Gastroesophageal sphincter (tissue), 4 donors: ENCODE measurements around the gene DPYSL4. TPM values are rescaled to one million over a fixed set of nuclear protein-coding genes. Genes with fewer than 3 reads are reported as not detected.

Experiments used
- ATAC-seq: fragments of 150-250 bp; one replicate; pipeline ENCODE4 v1.9.1; 2016; ENCODE audit warnings: mild to moderate bottlenecking, moderate library complexity
- H3K27ac ChIP-seq, 4 donors: fragments of 200-600 bp; sonication (generic) in 3 of 4; 1 replicate in 3 of 4; 2 replicates in 1 of 4; pipeline ENCODE4 v1.5.1; 2016 to 2019
- H3K27me3 ChIP-seq: fragments of 200-600 bp; sonication (generic); one replicate; pipeline ENCODE4 v1.5.1; 2019
- H3K36me3 ChIP-seq, 2 donors: fragments of 200-600 bp; sonication (generic); one replicate each; pipeline ENCODE4 v1.5.1; 2019; ENCODE audit warnings: control low read depth in 1 of 2
- H3K4me1 ChIP-seq, 3 donors: fragments of 200-600 bp; sonication (generic); 1 replicate in 2 of 3; 2 replicates in 1 of 3; pipeline ENCODE4 v1.5.1; 2016 to 2019; ENCODE audit warnings: control low read depth in 2 of 3
- H3K4me3 ChIP-seq, 2 donors: fragments of 200-600 bp; sonication (generic); one replicate each; pipeline ENCODE4 v1.5.1; 2019; ENCODE audit warnings: mild to moderate bottlenecking in 1 of 2, moderate library complexity in 1 of 2
- H3K9me3 ChIP-seq, 3 donors: fragments of 200-600 bp; sonication (generic); one replicate each; pipeline ENCODE4 v1.5.1; 2017 to 2019; ENCODE audit warnings: control low read depth in 2 of 3
- CTCF ChIP-seq, 4 experiments: fragments of 200-600 bp in 2 of 4; fragments of 450-650 bp in 2 of 4; sonication (generic) in 1 of 4; IDR thresholded peaks; one replicate each; pipeline ENCODE4 v1.5.1; 2017 to 2019; ENCODE audit warnings: antibody characterized with exemption in 4 of 4, mild to moderate bottlenecking in 2 of 4, moderate library complexity in 2 of 4
- EP300 ChIP-seq: sonication (generic); formaldehyde crosslinking; IDR thresholded peaks from one replicate; pipeline ENCODE4 v1.6.1; 2017; ENCODE audit warnings: antibody characterized with exemption, mild to moderate bottlenecking
- POLR2A ChIP-seq, 2 donors: fragments of 450-650 bp; IDR thresholded peaks; one replicate each; pipeline ENCODE4 v1.6.1; 2017; ENCODE audit warnings: antibody characterized with exemption in 2 of 2, mild to moderate bottlenecking in 2 of 2, moderate library complexity in 1 of 2
- POLR2AphosphoS5 ChIP-seq: sonication (generic); formaldehyde crosslinking; IDR thresholded peaks from one replicate; pipeline ENCODE4 v1.6.1; 2017; ENCODE audit warnings: antibody characterized with exemption
- WGBS, 2 donors: methylation state at CpG; one replicate each; pipeline ENCODE4 v1.1.5; 2018; ENCODE audit warnings: low coverage in 1 of 2; 5-methylcytosine and 5-hydroxymethylcytosine counted together
- total RNA-seq, 4 donors: library from RNA; depleted of rRNA; stranded (reverse); fragments of >200 nt; gene quantifications; one replicate each; pipeline ENCODE4 v1.1.0, GENCODE V29; 2016

The DPYSL4 gene
- total RNA-seq, 4 donors from 2014 or later, result 1.6 to 2.6 (median 1.9) TPM

GRCh38 chr10:132252412-132252811, 65.7 kb downstream of the DPYSL4 start:
- no peak for ATAC-seq
- H3K36me3 ChIP-seq, result no peaks in the 10 kb centered on the region
- H3K27me3 ChIP-seq, result peaks cover 8% of the 10 kb centered on the region
- H3K4me1 ChIP-seq, result no peaks in the 10 kb centered on the region
- H3K9me3 ChIP-seq, result no peaks in the 10 kb centered on the region
- no peak overlapping the region for H3K4me3 ChIP-seq
- no peak for TF ChIP-seq CTCF (IDR thresholded peaks at IDR 0.05)
- TF ChIP-seq POLR2A (IDR thresholded peaks at IDR 0.05), result no peak
- TF ChIP-seq POLR2AphosphoS5, result no peak
- TF ChIP-seq EP300, result no peak
- H3K27ac ChIP-seq, result no peak overlapping the region
- 75 to 94% methylated on average over 3 to 7 of the region's 17 CpGs for WGBS, 2 donors

- H3K27ac ChIP-seq, result no peak overlapping the region
- no peaks in the 10 kb centered on the region for H3K4me1 ChIP-seq
- 44 to 63% methylated on average over 5 to 13 of the region's 19 CpGs for WGBS, 2 donors
- TF ChIP-seq POLR2A (IDR thresholded peaks at IDR 0.05) (no peak), POLR2AphosphoS5 (no peak), EP300 (no peak), CTCF (IDR thresholded peaks at IDR 0.05) (no peak)
- H3K9me3 ChIP-seq, result no peaks in the 10 kb centered on the region
- no peak for ATAC-seq
- H3K4me3 ChIP-seq, result no peak overlapping the region
- no peaks in the 10 kb centered on the region for H3K36me3 ChIP-seq
- H3K27me3 ChIP-seq, result peaks cover 8% of the 10 kb centered on the region
Observed at GRCh38 chr10:132253092-132253687, 66.4 kb downstream of the DPYSL4 start.

- ATAC-seq, result no peak
- Histone ChIP-seq H3K27me3 (no peaks in the 10 kb centered on the region), H3K4me3 (no peak overlapping the region), H3K9me3 (no peaks in the 10 kb centered on the region), H3K4me1 (no peaks in the 10 kb centered on the region), H3K36me3 (no peaks in the 10 kb centered on the region), H3K27ac (no peak overlapping the region)
- TF ChIP-seq POLR2A (IDR thresholded peaks at IDR 0.05) (no peak), EP300 (no peak), POLR2AphosphoS5 (no peak), CTCF (IDR thresholded peaks at IDR 0.05) (no peak)
- WGBS, 2 donors, result 84 to 89% methylated on average over 3 to 7 of the region's 14 CpGs
Observed at GRCh38 chr10:132254841-132255240, 68.1 kb downstream of the DPYSL4 start.

Other genes starting within 250 kb of the DPYSL4 start
- gene BNIP3, start 205.0 kb upstream of the DPYSL4 start, total RNA-seq, result 100 to 1,000 TPM in 1 of 4 donors, 10 to 100 TPM in 3; 53.5 to 102 (median 68.3) TPM
- 1 to 10 TPM in 2 of 4 donors, under 1 TPM in 2; 0.42 to 1.9 (median 0.87) TPM for gene JAKMIP3, start 121.0 kb upstream of the DPYSL4 start, total RNA-seq
- gene STK32C, start 121.0 kb downstream of the DPYSL4 start, total RNA-seq, result 10 to 100 TPM in 1 of 4 donors, 1 to 10 TPM in 3; 3.8 to 13.0 (median 5.1) TPM
- 1 to 10 TPM; 3.1 to 5.8 (median 4.4) TPM for gene LRRC27, start 145.2 kb downstream of the DPYSL4 start, total RNA-seq
- gene PWWP2B, start 210.3 kb downstream of the DPYSL4 start, total RNA-seq, result 10 to 100 TPM; 11.3 to 17.1 (median 14.8) TPM